ENCODE data around the gene RNF39.
"Not testable (repeated sequence)": the region's sequence is repeated elsewhere in the genome, so short reads cannot be mapped to it uniquely, and the experiment has no call there.

Gene RNF39

DNA sequence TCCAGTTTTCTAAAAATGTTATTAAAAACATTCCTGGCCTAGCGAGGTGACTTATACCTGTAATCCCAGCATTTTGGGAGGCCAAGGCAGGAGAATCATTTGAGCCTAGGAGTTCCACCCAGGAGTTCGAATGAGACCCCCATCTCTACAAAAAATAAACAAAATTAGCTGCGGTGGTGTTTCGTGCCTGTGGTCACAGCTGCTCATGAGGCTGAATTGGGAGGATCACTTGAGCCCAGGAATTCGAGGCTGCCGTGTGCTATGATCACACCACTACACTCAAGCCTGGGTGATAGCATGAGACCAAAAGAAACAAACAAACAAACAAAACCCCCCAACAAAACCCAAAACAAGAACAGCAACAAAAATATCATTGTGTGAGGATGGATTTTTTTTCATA lies 34.3 kb downstream of the RNF39 start:
- TF ChIP-seq, protein P1, sequence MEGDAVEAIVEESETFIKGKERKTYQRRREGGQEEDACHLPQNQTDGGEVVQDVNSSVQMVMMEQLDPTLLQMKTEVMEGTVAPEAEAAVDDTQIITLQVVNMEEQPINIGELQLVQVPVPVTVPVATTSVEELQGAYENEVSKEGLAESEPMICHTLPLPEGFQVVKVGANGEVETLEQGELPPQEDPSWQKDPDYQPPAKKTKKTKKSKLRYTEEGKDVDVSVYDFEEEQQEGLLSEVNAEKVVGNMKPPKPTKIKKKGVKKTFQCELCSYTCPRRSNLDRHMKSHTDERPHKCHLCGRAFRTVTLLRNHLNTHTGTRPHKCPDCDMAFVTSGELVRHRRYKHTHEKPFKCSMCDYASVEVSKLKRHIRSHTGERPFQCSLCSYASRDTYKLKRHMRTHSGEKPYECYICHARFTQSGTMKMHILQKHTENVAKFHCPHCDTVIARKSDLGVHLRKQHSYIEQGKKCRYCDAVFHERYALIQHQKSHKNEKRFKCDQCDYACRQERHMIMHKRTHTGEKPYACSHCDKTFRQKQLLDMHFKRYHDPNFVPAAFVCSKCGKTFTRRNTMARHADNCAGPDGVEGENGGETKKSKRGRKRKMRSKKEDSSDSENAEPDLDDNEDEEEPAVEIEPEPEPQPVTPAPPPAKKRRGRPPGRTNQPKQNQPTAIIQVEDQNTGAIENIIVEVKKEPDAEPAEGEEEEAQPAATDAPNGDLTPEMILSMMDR (IDR thresholded peaks at IDR 0.05; ENCODE audit: low read depth, low read length) = no peak
- H3K4me3 ChIP-seq (ENCODE audit: low read depth, low read length) = no peak overlapping the region

DNA sequence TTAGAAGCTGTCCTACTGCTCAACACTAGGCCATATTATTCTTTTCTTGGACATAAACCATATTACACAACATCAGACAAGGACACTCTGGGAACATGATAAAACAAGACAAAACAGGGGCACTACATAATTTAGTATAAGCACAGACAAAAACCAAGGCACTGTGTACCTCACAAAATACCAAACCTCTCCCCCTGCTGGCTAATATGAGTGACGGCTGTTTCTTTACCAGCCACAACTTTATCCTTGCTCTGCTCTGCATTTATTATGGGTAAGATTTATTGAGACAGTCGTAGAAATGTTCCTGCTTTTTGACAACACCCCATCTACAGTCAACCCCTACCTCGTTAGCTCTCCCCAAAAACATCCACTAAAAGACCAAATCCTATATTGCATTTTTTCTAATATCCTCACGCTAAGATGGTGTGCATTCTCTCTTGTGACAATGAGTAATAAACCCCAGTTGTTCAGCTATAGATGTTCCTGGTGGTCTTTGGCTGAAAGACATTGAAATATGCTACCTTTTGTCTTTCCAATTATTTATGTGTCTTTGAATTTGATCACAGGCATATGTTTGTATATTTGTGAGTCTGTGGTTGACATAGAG lies 38.3 kb downstream of the RNF39 start:
- no peak overlapping the region for H3K4me3 ChIP-seq (ENCODE audit: low read depth, low read length)
- TF ChIP-seq, protein P1 (IDR thresholded peaks at IDR 0.05; ENCODE audit: low read depth, low read length) = peak; percentile 30; the same call in 1 of the 2 replicates

DNA sequence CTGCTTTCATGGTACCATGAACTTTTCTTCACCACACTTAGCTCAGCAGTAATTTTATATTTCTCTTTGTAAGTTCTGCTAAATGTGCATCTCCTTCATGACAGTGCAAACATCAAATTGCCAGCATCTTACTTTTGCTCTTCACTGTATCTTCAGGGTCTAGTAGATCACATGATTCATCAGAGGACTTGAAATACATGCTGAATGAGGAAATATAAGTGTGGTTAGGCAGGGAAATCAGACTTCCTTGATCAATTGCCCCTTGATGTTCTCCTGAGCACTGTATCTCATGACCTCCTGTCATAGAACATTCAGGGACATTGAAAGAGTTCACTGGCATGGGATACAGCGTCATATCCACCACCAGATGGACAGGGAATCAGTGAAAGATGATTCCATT lies 39.8 kb downstream of the RNF39 start:
- TF ChIP-seq, protein P1 (IDR thresholded peaks at IDR 0.05; ENCODE audit: low read depth, low read length) = no peak
- H3K4me3 ChIP-seq (ENCODE audit: low read depth, low read length) = no peak overlapping the region

DNA sequence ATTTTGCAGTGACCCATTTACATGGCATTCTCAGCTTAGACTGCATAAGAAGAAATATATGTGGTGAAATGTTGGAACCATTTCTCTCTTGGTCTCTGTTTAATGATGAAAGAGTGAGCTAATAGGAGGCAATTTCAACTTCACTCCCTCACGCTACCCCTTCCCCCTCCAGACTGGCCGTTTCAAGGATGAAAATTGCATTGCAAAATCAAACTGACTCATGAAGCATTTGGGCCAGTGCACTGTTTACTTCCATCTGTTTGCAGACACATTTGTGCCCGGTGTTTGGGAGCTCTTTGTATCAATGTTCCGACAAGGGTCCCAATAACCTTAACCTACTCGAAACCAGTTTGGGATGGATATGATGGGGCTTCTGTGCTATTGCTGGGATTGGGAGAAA lies 42.1 kb downstream of the RNF39 start:
- H3K4me3 ChIP-seq (ENCODE audit: low read depth, low read length) = not testable (repeated sequence)

DNA sequence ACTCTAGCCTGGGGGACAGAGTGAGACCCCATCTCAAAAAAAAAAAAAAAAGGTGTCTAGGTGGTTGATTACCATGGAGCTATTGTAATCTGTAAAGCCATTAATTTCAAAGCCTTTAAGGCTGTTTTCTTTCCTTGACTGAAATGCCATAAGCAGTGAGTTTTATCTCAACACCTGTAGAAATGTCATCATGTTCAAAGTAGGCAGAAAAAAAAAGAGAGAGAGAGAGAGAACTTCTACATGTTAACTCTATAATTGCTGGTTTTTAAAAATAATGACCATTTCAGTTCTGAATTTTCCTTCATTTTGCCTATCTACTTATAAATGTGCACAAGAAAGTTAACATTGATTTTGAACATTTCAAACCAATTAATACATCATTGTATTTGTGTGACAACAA lies 44.2 kb downstream of the RNF39 start:
- TF ChIP-seq, protein P1 (IDR thresholded peaks at IDR 0.05; ENCODE audit: low read depth, low read length) = no peak
- H3K4me3 ChIP-seq (ENCODE audit: low read depth, low read length) = no peak overlapping the region

DNA sequence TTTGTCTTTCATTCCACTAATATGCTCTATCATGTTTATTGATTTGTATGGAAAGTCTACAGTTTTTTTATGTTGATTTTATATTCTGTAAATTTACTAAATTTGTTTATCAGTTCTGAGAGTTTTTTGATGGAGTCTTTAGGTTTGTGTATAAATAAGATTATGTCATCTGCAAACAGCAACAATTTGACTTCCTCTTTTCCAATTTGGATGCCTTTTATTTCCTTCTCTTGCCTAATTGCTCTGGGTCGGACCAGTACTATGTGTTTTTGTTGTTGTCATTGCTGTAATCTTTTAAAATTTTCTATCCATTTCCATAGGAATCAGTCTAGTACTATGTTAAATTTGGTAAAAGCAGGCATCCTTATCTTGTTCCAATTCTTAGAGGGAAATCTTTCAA lies 46.0 kb downstream of the RNF39 start:
- TF ChIP-seq, protein P1 (IDR thresholded peaks at IDR 0.05; ENCODE audit: low read depth, low read length) = no peak
- no peak overlapping the region for H3K4me3 ChIP-seq (ENCODE audit: low read depth, low read length)

DNA sequence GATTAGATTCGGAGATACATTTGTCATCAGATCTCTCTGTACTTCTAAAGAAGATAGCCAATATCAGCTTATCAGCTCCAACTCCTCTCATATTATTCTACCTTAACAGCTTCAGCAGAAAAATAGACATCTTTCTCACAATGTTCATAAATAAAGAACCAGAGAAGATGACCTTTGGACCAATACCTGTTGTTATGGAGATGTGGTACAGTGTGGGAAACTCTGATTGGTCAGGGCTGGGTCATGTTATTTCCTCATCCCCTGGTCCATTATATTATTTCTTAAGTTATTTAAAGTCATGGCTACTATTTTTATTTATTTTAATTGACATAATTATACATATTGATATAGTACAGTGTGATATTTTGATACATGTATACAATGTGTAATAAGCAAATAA lies 50.4 kb downstream of the RNF39 start:
- TF ChIP-seq, protein P1 (IDR thresholded peaks at IDR 0.05; ENCODE audit: low read depth, low read length) = no peak
- no peak overlapping the region for H3K4me3 ChIP-seq (ENCODE audit: low read depth, low read length)

DNA sequence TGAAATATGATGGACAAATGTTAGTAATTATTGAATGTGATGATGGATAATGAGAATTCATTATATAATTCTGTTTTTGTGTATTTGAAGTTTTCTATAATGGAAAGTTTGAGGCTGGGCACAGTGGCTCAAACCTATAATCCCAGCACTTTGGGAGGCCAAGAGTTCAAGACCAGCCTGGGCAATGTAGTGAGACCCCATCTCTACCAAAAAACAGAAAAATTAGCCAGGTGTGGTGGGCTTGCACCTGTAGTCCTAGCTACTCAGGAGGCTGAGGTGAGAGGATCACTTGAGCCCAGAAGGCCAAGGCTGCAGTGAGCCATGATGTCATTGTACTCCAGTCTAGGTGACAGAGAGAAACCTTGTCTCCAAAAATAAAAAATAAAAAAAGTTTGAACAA lies 52.9 kb downstream of the RNF39 start:
- not testable (repeated sequence) for H3K4me3 ChIP-seq (ENCODE audit: low read depth, low read length)
